GM06990 (cell line): Measurements from ENCODE around the gene NUPR1.

Experiments
- DNase-seq: peaks from one replicate; pipeline ENCODE4 v3.0.0-alpha.2; 2011; ENCODE audit not compliant: insufficient read length; ENCODE audit errors: extremely low read depth
- H3K27me3 ChIP-seq: replicated peaks from 2 replicates; pipeline ENCODE4 v1.6.0; 2011; ENCODE audit warnings: low read length; ENCODE audit not compliant: control insufficient read depth, insufficient read depth
- H3K36me3 ChIP-seq: 2 replicates; pipeline ENCODE4 v1.5.1; 2011; ENCODE audit warnings: low read length; ENCODE audit not compliant: control insufficient read depth, insufficient read depth
- H3K4me3 ChIP-seq: replicated peaks from 2 replicates; pipeline ENCODE4 v1.5.1; 2011; ENCODE audit warnings: low read depth, mild to moderate bottlenecking, control low read depth, low read length
- CTCF ChIP-seq: IDR thresholded peaks from 2 replicates; pipeline ENCODE4 v1.5.1; 2011; ENCODE audit warnings: low read length, control low read depth, mild to moderate bottlenecking, inconsistent platforms; ENCODE audit not compliant: insufficient read depth, poor library complexity, severe bottlenecking

NUPR1 gene

GRCh38 chr16:28526201-28527099 is 12.3 kb downstream of the NUPR1 start:
- no peak overlapping the region for H3K4me3 ChIP-seq
- no peak for DNase-seq
- no peaks in the 10 kb centered on the region for H3K36me3 ChIP-seq
- no peaks in the 10 kb centered on the region for H3K27me3 ChIP-seq
- TF ChIP-seq CTCF = no peak

- DNase-seq = no peak
- Histone ChIP-seq H3K36me3 (no peaks in the 10 kb centered on the region), H3K27me3 (no peaks in the 10 kb centered on the region), H3K4me3 (no peak overlapping the region)
- TF ChIP-seq CTCF = peak; percentile 1
Measured at GRCh38 chr16:28524681-28525171, 14.0 kb downstream of the NUPR1 start.

- H3K4me3 ChIP-seq = no peak overlapping the region
- H3K27me3 ChIP-seq = no peaks in the 10 kb centered on the region
- DNase-seq = peak; percentile 26
- H3K36me3 ChIP-seq = no peaks in the 10 kb centered on the region
- TF ChIP-seq CTCF = no peak
Measured at GRCh38 chr16:28522792-28523191, 16.0 kb downstream of the NUPR1 start.

- Histone ChIP-seq H3K36me3 (no peaks in the 10 kb centered on the region), H3K4me3 (no peak overlapping the region), H3K27me3 (no peaks in the 10 kb centered on the region)
- no peak for TF ChIP-seq CTCF
- no peak for DNase-seq
Measured at GRCh38 chr16:28521436-28521835, 17.3 kb downstream of the NUPR1 start.

GRCh38 chr16:28520672-28521071 is 18.1 kb downstream of the NUPR1 start:
- no peak for TF ChIP-seq CTCF
- Histone ChIP-seq H3K27me3 (no peaks in the 10 kb centered on the region), H3K4me3 (no peak overlapping the region), H3K36me3 (no peaks in the 10 kb centered on the region)
- DNase-seq = no peak
